MM.1S (cell line): ENCODE measurements around the gene SMKR1.

Experiments used
- DNase-seq: peaks from one replicate; pipeline ENCODE4 v3.0.0-alpha.2; 2015
- H2AFZ ChIP-seq: fragments of 300-600 bp; sonication (generic); 2 replicates; pipeline ENCODE4 v1.6.0; 2016; ENCODE audit warnings: antibody characterized with exemption, low read length
- H3F3A ChIP-seq: fragments of 300-600 bp; sonication (generic); 2 replicates; pipeline ENCODE4 v1.6.1; 2016; ENCODE audit warnings: mild to moderate bottlenecking, antibody characterized with exemption, low read length, moderate library complexity, mixed read lengths; ENCODE audit not compliant: insufficient read depth
- H3K27ac ChIP-seq: fragments of 300-600 bp; sonication (generic); 2 replicates; pipeline ENCODE4 v1.5.1; 2016; ENCODE audit warnings: mild to moderate bottlenecking, low read length
- H3K27me3 ChIP-seq: fragments of 300-600 bp; sonication (generic); replicated peaks from 2 replicates; pipeline ENCODE4 v1.6.0; 2016; ENCODE audit warnings: low read length; ENCODE audit not compliant: insufficient read depth
- H3K36me3 ChIP-seq: fragments of 300-600 bp; sonication (generic); replicated peaks from 2 replicates; pipeline ENCODE4 v1.6.1; 2016; ENCODE audit warnings: mild to moderate bottlenecking, low read length, mixed read lengths; ENCODE audit not compliant: insufficient read depth
- H3K4me1 ChIP-seq: fragments of 300-600 bp; sonication (generic); 2 replicates; pipeline ENCODE4 v1.6.1; 2016; ENCODE audit warnings: low read length, mixed read lengths
- H3K4me2 ChIP-seq: fragments of 300-600 bp; sonication (generic); 2 replicates; pipeline ENCODE4 v1.6.0; 2016; ENCODE audit warnings: low read depth, low read length
- H3K4me3 ChIP-seq: fragments of 300-600 bp; sonication (generic); 2 replicates; pipeline ENCODE4 v1.5.1; 2016; ENCODE audit warnings: low read length, mixed read lengths
- H3K79me2 ChIP-seq: fragments of 300-600 bp; sonication (generic); 2 replicates; pipeline ENCODE4 v1.6.1; 2016; ENCODE audit warnings: mixed run types, low read length, mixed read lengths
- H3K9ac ChIP-seq: fragments of 300-600 bp; sonication (generic); 2 replicates; pipeline ENCODE4 v1.6.1; 2016; ENCODE audit warnings: low read length, mixed read lengths
- H3K9me2 ChIP-seq: fragments of 300-600 bp; sonication (generic); replicated peaks from 2 replicates; pipeline ENCODE4 v1.6.1; 2016; ENCODE audit warnings: mild to moderate bottlenecking, low read length, mixed read lengths; ENCODE audit not compliant: insufficient read depth
- H3K9me3 ChIP-seq: fragments of 300-600 bp; sonication (generic); replicated peaks from 2 replicates; pipeline ENCODE4 v1.6.1; 2016; ENCODE audit warnings: mild to moderate bottlenecking, low read length, mixed read lengths; ENCODE audit not compliant: insufficient read depth
- H4K20me1 ChIP-seq: fragments of 300-600 bp; sonication (generic); 2 replicates; pipeline ENCODE4 v1.6.1; 2016; ENCODE audit warnings: mild to moderate bottlenecking, low read length, moderate library complexity, mixed read lengths; ENCODE audit not compliant: insufficient read depth
- CTCF ChIP-seq: fragments of 300-600 bp; sonication (generic); IDR thresholded peaks from 2 replicates; pipeline ENCODE4 v1.5.1; 2016; ENCODE audit warnings: antibody characterized with exemption, low read length, mixed read lengths
- EZH2 ChIP-seq: fragments of 300-600 bp; sonication (generic); optimal IDR thresholded peaks from 2 replicates; pipeline ENCODE3; 2017; ENCODE audit warnings: low read depth, mild to moderate bottlenecking, antibody characterized with exemption, low read length, mixed read lengths
- EZH2phosphoT487 ChIP-seq: fragments of 300-600 bp; sonication (generic); IDR thresholded peaks from 2 replicates; pipeline ENCODE4 v1.6.1; 2018; ENCODE audit warnings: antibody characterized with exemption, low read length

SMKR1 gene

DNA sequence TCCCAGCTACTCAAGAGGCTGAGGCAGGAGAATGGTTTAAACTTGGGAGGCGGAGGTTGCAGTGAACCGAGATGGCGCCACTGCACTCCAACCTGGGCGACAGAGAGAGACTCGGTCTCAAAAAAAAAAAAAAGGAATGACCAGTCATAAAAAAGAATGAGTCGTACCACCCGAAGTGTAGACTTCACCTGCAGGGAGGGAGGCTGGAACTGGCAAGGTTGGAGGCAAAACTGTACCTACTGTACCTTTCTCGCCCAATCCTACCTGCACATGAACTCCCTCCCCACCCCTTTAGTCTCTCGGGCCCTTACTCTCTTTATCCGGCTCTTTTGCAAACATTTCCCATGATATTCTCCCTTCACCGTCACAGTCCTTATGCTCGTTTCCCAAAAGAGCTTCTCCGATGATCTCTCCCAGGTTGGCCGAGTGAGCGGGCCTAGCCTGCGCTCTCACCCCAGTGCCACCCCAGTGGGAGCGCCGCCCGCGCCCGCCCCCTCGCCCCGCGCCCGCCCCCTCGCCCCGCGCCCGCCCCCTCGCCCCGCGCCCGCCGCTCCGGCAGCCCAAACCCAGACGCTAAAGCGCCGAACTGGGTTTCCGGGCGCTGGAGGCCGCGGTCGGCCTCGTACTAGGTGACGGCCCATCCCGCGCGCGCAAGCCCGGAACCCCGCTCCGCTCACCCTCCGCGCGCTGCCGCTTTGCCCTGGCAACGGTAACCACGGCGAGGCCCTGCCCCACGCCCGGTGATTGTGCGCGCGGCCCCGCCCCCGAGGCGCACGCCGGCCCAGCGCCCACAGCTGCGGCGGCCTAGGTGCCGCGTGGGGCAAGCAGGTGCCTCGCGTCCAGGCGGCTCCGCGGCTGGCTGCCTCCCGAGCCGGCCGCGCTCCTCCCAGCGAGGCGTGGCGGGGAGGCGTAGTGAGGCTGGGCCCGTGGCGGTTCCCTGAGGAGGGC, at the start of gene SMKR1:
TSS of gene SMKR1 (plus strand) at position 772 of the 948 bp plus-strand sequence. CDS start 294 bp downstream, outside the sequence.
- H3K4me3 ChIP-seq = peak within 1 kb of the TSS; percentile 65
- TF ChIP-seq EZH2phosphoT487 (no peak), CTCF (no peak), EZH2 (no peak)
- H3K27me3 ChIP-seq = peaks cover 5% of the 10 kb centered on the region; the same call in 1 of the 2 replicates
- no peaks in the 10 kb centered on the region for H3K4me1 ChIP-seq
- H3K27ac ChIP-seq = no peak within 1 kb of the TSS
- H3K79me2 ChIP-seq = no peaks in the 10 kb centered on the region
- no peaks in the 10 kb centered on the region for H3K36me3 ChIP-seq
- H2AFZ ChIP-seq = peak within 1 kb of the TSS; percentile 96
- no peaks in the 10 kb centered on the region for H3K9me3 ChIP-seq
- H3K4me2 ChIP-seq = peak within 1 kb of the TSS; percentile 96
- no peaks in the 10 kb centered on the region for H4K20me1 ChIP-seq
- no peaks in the 10 kb centered on the region for H3F3A ChIP-seq
- peak; percentile 94 for DNase-seq
- H3K9me2 ChIP-seq = no peaks in the 10 kb centered on the region
- peak within 1 kb of the TSS; percentile 60 for H3K9ac ChIP-seq

DNA sequence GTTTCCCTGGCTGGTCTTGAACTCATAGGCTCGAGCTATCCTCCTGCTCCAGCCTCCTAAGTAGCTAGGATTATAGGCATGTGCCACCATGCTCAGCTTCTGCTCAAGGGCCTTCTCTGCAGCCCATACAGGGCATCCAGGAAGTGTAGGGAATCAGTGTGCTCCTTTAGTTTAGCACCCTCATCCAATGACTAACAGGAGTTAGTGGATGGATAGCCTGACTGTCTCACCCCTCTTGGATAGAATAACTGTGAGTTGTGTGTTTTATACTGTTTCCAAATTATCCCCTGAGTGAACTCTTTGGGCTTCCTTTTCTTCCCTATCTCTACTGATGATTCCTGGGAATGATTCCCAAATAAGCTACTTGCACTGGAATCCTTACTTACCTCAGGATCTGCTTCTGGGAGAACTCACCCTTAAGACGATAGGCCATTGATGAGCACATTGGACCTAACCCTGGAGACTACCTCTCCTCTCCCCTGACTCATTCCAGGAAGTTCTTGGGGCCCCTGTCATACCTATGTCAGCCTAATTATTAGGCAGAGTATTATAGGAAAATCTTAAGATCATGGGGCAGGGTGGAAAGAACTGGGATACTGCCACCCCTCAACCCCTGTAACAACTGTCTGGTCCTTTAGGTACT, 49.6 kb upstream of the SMKR1 start:
- no peaks in the 10 kb centered on the region for H3K9me2 ChIP-seq
- no peak for TF ChIP-seq CTCF
- no peak for TF ChIP-seq EZH2
- TF ChIP-seq EZH2phosphoT487 = no peak
- H3K4me2 ChIP-seq = no peak overlapping the region
- no peak overlapping the region for H2AFZ ChIP-seq
- no peaks in the 10 kb centered on the region for H4K20me1 ChIP-seq
- no peaks in the 10 kb centered on the region for H3K79me2 ChIP-seq
- no peak overlapping the region for H3K27ac ChIP-seq
- H3F3A ChIP-seq = no peaks in the 10 kb centered on the region
- peaks cover 14% of the 10 kb centered on the region for H3K4me1 ChIP-seq
- H3K36me3 ChIP-seq = no peaks in the 10 kb centered on the region
- no peak overlapping the region for H3K4me3 ChIP-seq
- no peak overlapping the region for H3K9ac ChIP-seq
- H3K9me3 ChIP-seq = no peaks in the 10 kb centered on the region
- DNase-seq = no peak
- H3K27me3 ChIP-seq = no peaks in the 10 kb centered on the region

GRCh38 chr7:129453510-129454248, 48.7 kb upstream of the SMKR1 start:
- Histone ChIP-seq H3K4me1 (peaks cover 14% of the 10 kb centered on the region), H2AFZ (no peak overlapping the region), H3K79me2 (no peaks in the 10 kb centered on the region), H3K9me3 (no peaks in the 10 kb centered on the region), H3K27ac (no peak overlapping the region), H4K20me1 (no peaks in the 10 kb centered on the region), H3K4me2 (peak overlapping the region; percentile 10; the same call in 1 of the 2 replicates), H3K9me2 (no peaks in the 10 kb centered on the region), H3K36me3 (no peaks in the 10 kb centered on the region), H3K27me3 (no peaks in the 10 kb centered on the region), H3F3A (no peaks in the 10 kb centered on the region), H3K4me3 (no peak overlapping the region), H3K9ac (no peak overlapping the region)
- peak; percentile 44 for DNase-seq
- TF ChIP-seq CTCF (no peak), EZH2phosphoT487 (no peak)
